HepG2 (cell line): ENCODE data around the gene SRRM2. TPM values are rescaled to one million over a fixed set of nuclear protein-coding genes. Genes with fewer than 3 reads are reported as not detected.

Source experiments
- AGO1 ChIP-seq: fragments of 200-400 bp; formaldehyde crosslinking; IDR thresholded peaks from 2 replicates; pipeline ENCODE4 v1.6.1; 2017; ENCODE audit warnings: mild to moderate bottlenecking, low read depth, low read length, moderate library complexity; ENCODE audit not compliant: poor library complexity, severe bottlenecking
- ATAD3A ChIP-seq: sonication (generic); formaldehyde crosslinking; IDR thresholded peaks from 2 replicates; pipeline ENCODE4 v1.4.0; 2020; ENCODE audit warnings: missing genetic modification reagents
- EED ChIP-seq: sonication (generic); formaldehyde crosslinking; IDR thresholded peaks from 2 replicates; pipeline ENCODE4 v1.5.0; 2020; ENCODE audit warnings: mild to moderate bottlenecking, missing genetic modification reagents
- ELF3 ChIP-seq: IDR thresholded peaks from 2 replicates; pipeline ENCODE4 v1.6.1; 2016; ENCODE audit warnings: missing genetic modification reagents, missing compliant biosample characterization
- MXI1 ChIP-seq: IDR thresholded peaks from 3 replicates; pipeline ENCODE4 v1.6.1; 2012; ENCODE audit warnings: low read depth, low read length, inconsistent platforms, borderline replicate concordance
- SKI ChIP-seq: fragments of 450-650 bp; IDR thresholded peaks from one replicate; pipeline ENCODE4 v1.6.1; 2018; ENCODE audit warnings: mild to moderate bottlenecking; ENCODE audit not compliant: partially characterized antibody
- SPEN ChIP-seq: sonication (generic); formaldehyde crosslinking; IDR thresholded peaks from 2 replicates; pipeline ENCODE4 v1.5.1; 2020; ENCODE audit warnings: low read depth, mild to moderate bottlenecking, missing genetic modification reagents
- SRSF4 ChIP-seq: fragments of 200-400 bp; formaldehyde crosslinking; IDR thresholded peaks from one replicate; pipeline ENCODE4 v1.6.1; 2018; ENCODE audit warnings: mild to moderate bottlenecking, low read depth, low read length, moderate library complexity; ENCODE audit not compliant: poor library complexity, severe bottlenecking
- TAF1 ChIP-seq: sonication (generic); formaldehyde crosslinking; IDR thresholded peaks from 2 replicates; pipeline ENCODE4 v1.4.0; 2020; ENCODE audit warnings: missing genetic modification reagents
- ZFAT ChIP-seq: sonication (generic); formaldehyde crosslinking; conservative IDR thresholded peaks from 2 replicates; pipeline ENCODE4 v1.8.1; 2023; ENCODE audit warnings: missing genetic modification reagents, inconsistent platforms
- ZNF264 ChIP-seq: sonication (generic); formaldehyde crosslinking; IDR thresholded peaks from 2 replicates; pipeline ENCODE4 v1.4.0; 2020; ENCODE audit warnings: missing genetic modification reagents
- ZNF296 ChIP-seq: sonication (generic); formaldehyde crosslinking; conservative IDR thresholded peaks from 2 replicates; pipeline ENCODE4 v1.5.0; 2020; ENCODE audit warnings: mild to moderate bottlenecking, missing genetic modification reagents
- ZNF484 ChIP-seq: sonication (generic); formaldehyde crosslinking; IDR thresholded peaks from 2 replicates; pipeline ENCODE4 v1.5.1; 2020; ENCODE audit warnings: mild to moderate bottlenecking, low read depth, missing genetic modification reagents, borderline replicate concordance
- ZNF776 ChIP-seq: sonication (generic); formaldehyde crosslinking; IDR thresholded peaks from 2 replicates; pipeline ENCODE4 v1.4.0; 2020; ENCODE audit warnings: mild to moderate bottlenecking, missing genetic modification reagents
- polyA plus RNA-seq, 8 experiments: library from polyadenylated mRNA; depleted of rRNA in 3 of 8; stranded (reverse) in 7 of 8; unstranded in 1 of 8; fragments of >200 nt; fragmentation: Illumina TruSeq in 4 of 8; extraction: Trizol in 4 of 8; gene quantifications; 2 replicates each; pipeline versions ENCODE4 v1.2.1 to v1.2.3, GENCODE V29; 2011 to 2016; ENCODE audit warnings: low read depth in 4 of 8, missing spikeins in 1 of 8, mixed read lengths in 1 of 8; ENCODE audit not compliant: insufficient read depth in 1 of 8
- total RNA-seq, 5 experiments: library from RNA; depleted of rRNA; stranded (reverse); fragments of >200 nt; fragmentation: Illumina TruSeq; extraction: Trizol; gene quantifications; 2 replicates each; pipeline ENCODE4 v1.2.3, GENCODE V29; 2016; ENCODE audit warnings: low read depth in 1 of 5
- TF ChIP-seq, protein P1 (sequence below): sonication (generic); formaldehyde crosslinking; conservative IDR thresholded peaks from 2 replicates; pipeline ENCODE4 v1.4.0; 2020; ENCODE audit warnings: mild to moderate bottlenecking, missing genetic modification reagents, moderate library complexity
- TF ChIP-seq, protein P2 (sequence below): IDR thresholded peaks from 2 replicates; pipeline ENCODE4 v1.6.1; 2016; ENCODE audit warnings: missing compliant biosample characterization, missing genetic modification reagents, borderline replicate concordance
- TF ChIP-seq, protein P3 (sequence below), 2 experiments: IDR thresholded peaks; 2 replicates each; pipeline ENCODE4 v1.6.1; 2011 to 2012; ENCODE audit warnings: low read length in 2 of 2, borderline replicate concordance in 1 of 2, low read depth in 1 of 2, mild to moderate bottlenecking in 1 of 2, moderate library complexity in 1 of 2
- TF ChIP-seq, protein P4 (sequence below): sonication (generic); formaldehyde crosslinking; IDR thresholded peaks from 2 replicates; pipeline ENCODE4 v1.5.1; 2020; ENCODE audit warnings: mild to moderate bottlenecking, missing genetic modification reagents, borderline replicate concordance

Gene SRRM2
- total and polyA plus RNA-seq, 2 of the 13 experiments (the other 11 are each of a cell fraction or from before 2014, with no cell fraction given): 50.4 to 112 TPM

DNA sequence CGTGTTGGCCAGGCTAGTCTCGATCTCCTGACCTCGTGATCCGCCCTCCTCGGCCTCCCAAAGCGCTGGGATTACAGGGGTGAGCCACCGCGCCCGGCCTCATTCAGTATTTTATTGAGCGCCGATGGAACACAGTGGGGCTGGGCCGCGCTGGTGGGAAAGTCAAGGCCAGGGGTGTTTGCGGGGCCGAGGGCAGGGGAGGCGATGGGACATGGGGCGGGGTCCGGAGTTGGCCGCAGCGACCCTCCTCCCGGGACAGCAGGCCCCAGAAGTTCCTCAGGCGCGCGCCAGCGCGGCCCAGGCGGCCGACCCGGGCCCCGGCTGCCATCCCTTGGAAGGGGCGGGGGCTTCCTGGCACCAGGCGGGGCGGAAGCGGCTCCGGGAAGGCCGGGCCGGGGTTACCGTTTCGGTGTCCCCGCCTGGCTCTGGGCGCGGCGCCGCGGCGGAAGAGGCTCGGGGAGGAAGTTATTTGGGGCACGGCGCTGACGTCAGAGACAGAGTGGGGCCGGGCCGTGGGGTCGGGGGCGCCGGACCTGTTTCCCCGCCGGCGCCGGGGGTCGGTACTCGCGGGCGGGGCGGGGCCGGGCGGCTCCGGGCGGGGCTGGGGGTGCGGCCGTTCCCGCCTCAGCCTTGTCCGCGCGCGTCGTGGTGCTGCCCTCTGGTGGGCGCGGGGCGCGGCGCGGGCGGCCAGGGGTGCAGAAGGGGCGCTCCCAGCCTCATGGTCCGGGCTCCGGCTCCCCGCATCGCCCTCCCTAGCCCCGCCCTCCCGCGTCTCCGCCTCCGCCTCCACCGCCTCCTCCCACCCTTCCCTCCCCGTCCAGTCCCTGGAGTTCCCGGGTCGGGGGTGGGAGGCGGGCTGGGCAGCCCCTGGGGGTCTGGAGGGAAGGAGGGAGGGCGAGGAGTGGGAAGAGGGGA is 31.5 kb upstream of the SRRM2 start (continued):
- TF ChIP-seq TAF1 (CRISPR knock-in tag) (peak; percentile 68), SRSF4 (no peak), SPEN (peak; percentile 47; the same call in 1 of the 2 replicates), ZNF296 (no peak), MXI1 (peak; percentile 52; the same call in 1 of the 3 replicates), ZFAT (CRISPR knock-in tag) (no peak), ZNF484 (CRISPR knock-in tag) (no peak), ELF3 (CRISPR knock-in tag) (peak; percentile 59; the same call in 1 of the 2 replicates), ZNF776 (no peak; the same call in 1 of the 2 replicates), EED (no peak), ZNF264 (CRISPR knock-in tag) (no peak), AGO1 (no peak), SKI (peak; percentile 68), ATAD3A (no peak)
- TF ChIP-seq, protein P1, sequence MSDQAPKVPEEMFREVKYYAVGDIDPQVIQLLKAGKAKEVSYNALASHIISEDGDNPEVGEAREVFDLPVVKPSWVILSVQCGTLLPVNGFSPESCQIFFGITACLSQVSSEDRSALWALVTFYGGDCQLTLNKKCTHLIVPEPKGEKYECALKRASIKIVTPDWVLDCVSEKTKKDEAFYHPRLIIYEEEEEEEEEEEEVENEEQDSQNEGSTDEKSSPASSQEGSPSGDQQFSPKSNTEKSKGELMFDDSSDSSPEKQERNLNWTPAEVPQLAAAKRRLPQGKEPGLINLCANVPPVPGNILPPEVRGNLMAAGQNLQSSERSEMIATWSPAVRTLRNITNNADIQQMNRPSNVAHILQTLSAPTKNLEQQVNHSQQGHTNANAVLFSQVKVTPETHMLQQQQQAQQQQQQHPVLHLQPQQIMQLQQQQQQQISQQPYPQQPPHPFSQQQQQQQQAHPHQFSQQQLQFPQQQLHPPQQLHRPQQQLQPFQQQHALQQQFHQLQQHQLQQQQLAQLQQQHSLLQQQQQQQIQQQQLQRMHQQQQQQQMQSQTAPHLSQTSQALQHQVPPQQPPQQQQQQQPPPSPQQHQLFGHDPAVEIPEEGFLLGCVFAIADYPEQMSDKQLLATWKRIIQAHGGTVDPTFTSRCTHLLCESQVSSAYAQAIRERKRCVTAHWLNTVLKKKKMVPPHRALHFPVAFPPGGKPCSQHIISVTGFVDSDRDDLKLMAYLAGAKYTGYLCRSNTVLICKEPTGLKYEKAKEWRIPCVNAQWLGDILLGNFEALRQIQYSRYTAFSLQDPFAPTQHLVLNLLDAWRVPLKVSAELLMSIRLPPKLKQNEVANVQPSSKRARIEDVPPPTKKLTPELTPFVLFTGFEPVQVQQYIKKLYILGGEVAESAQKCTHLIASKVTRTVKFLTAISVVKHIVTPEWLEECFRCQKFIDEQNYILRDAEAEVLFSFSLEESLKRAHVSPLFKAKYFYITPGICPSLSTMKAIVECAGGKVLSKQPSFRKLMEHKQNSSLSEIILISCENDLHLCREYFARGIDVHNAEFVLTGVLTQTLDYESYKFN (CRISPR knock-in tag): no peak
- TF ChIP-seq, protein P2, sequence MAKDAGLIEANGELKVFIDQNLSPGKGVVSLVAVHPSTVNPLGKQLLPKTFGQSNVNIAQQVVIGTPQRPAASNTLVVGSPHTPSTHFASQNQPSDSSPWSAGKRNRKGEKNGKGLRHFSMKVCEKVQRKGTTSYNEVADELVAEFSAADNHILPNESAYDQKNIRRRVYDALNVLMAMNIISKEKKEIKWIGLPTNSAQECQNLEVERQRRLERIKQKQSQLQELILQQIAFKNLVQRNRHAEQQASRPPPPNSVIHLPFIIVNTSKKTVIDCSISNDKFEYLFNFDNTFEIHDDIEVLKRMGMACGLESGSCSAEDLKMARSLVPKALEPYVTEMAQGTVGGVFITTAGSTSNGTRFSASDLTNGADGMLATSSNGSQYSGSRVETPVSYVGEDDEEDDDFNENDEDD (CRISPR knock-in tag): peak; percentile 76; the same call in 1 of the 2 replicates
- TF ChIP-seq, protein P3, sequence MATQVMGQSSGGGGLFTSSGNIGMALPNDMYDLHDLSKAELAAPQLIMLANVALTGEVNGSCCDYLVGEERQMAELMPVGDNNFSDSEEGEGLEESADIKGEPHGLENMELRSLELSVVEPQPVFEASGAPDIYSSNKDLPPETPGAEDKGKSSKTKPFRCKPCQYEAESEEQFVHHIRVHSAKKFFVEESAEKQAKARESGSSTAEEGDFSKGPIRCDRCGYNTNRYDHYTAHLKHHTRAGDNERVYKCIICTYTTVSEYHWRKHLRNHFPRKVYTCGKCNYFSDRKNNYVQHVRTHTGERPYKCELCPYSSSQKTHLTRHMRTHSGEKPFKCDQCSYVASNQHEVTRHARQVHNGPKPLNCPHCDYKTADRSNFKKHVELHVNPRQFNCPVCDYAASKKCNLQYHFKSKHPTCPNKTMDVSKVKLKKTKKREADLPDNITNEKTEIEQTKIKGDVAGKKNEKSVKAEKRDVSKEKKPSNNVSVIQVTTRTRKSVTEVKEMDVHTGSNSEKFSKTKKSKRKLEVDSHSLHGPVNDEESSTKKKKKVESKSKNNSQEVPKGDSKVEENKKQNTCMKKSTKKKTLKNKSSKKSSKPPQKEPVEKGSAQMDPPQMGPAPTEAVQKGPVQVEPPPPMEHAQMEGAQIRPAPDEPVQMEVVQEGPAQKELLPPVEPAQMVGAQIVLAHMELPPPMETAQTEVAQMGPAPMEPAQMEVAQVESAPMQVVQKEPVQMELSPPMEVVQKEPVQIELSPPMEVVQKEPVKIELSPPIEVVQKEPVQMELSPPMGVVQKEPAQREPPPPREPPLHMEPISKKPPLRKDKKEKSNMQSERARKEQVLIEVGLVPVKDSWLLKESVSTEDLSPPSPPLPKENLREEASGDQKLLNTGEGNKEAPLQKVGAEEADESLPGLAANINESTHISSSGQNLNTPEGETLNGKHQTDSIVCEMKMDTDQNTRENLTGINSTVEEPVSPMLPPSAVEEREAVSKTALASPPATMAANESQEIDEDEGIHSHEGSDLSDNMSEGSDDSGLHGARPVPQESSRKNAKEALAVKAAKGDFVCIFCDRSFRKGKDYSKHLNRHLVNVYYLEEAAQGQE (IDR thresholded peaks at IDR 0.05; ENCODE audit: borderline replicate concordance in 1 of 2, low read depth in 1 of 2, low read length in 2 of 2): no peak
- TF ChIP-seq, protein P4, sequence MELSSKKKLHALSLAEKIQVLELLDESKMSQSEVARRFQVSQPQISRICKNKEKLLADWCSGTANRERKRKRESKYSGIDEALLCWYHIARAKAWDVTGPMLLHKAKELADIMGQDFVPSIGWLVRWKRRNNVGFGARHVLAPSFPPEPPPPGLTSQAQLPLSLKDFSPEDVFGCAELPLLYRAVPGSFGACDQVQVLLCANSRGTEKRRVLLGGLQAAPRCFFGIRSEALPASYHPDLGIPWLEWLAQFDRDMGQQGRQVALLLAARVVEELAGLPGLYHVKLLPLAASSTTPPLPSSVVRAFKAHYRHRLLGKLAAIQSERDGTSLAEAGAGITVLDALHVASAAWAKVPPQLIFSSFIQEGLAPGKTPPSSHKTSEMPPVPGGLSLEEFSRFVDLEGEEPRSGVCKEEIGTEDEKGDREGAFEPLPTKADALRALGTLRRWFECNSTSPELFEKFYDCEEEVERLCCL (CRISPR knock-in tag): no peak
